GM18505 (cell line): ENCODE measurements around the gene GOLGA8F.
"Not testable (repeated sequence)": the region's sequence is repeated elsewhere in the genome, so short reads cannot be mapped to it uniquely, and the experiment has no call there.

Experiments
- ATAC-seq: cut with Tn5 transposase; IDR thresholded peaks from one replicate; pipeline ENCODE4 v1.9.1; 2021; ENCODE audit not compliant: unreplicated experiment

Gene GOLGA8F

GRCh38 chr15:28378364-28378763 is at the start of gene GOLGA8F:
Gene GOLGA8F, plus strand, starts transcription at chr15:28378664. Its CDS starts 98 bp downstream, at chr15:28378762.
- ATAC-seq = not testable (repeated sequence)

GRCh38 chr15:28357984-28358383 is 20.5 kb upstream of the GOLGA8F start, which contains the start of gene GOLGA6L24:
Gene GOLGA6L24, minus strand, starts transcription at chr15:28358084. Its CDS starts 61 bp downstream, at chr15:28358023.
- ATAC-seq = not testable (repeated sequence)

- ATAC-seq = not testable (repeated sequence)
Measured at GRCh38 chr15:28365502-28365901, 13.0 kb upstream of the GOLGA8F start.

GRCh38 chr15:28380053-28380452 is 1.6 kb downstream of the GOLGA8F start:
- not testable (repeated sequence) for ATAC-seq

- not testable (repeated sequence) for ATAC-seq
Measured at GRCh38 chr15:28396022-28396421, 17.6 kb downstream of the GOLGA8F start.

- ATAC-seq = not testable (repeated sequence)
Measured at GRCh38 chr15:28402774-28403435, 24.4 kb downstream of the GOLGA8F start.

- not testable (repeated sequence) for ATAC-seq
Measured at GRCh38 chr15:28420470-28420869, 42.0 kb downstream of the GOLGA8F start.

GRCh38 chr15:28435594-28435993 is 57.1 kb downstream of the GOLGA8F start:
- not testable (repeated sequence) for ATAC-seq
